PFSK-1 (cell line): ENCODE measurements around the gene NUCB1.

Source experiments
- POLR2AphosphoS5 ChIP-seq: IDR thresholded peaks from 2 replicates; pipeline ENCODE4 v1.6.1; 2012; ENCODE audit warnings: low read depth, mild to moderate bottlenecking, control low read depth, low read length, moderate library complexity
- REST ChIP-seq, 2 experiments: IDR thresholded peaks; 2 replicates each; pipeline versions ENCODE4 v1.6.1 to v1.8.0; 2011 to 2012; ENCODE audit warnings: low read depth in 2 of 2, low read length in 2 of 2, control low read depth in 1 of 2, inconsistent platforms in 1 of 2, mild to moderate bottlenecking in 1 of 2, moderate library complexity in 1 of 2; ENCODE audit not compliant: insufficient read depth in 1 of 2
- SIN3A ChIP-seq: IDR thresholded peaks from 2 replicates; pipeline ENCODE4 v1.6.1; 2012; ENCODE audit warnings: mild to moderate bottlenecking, low read length, moderate library complexity, borderline replicate concordance; ENCODE audit not compliant: insufficient read depth
- TAF1 ChIP-seq: IDR thresholded peaks from 2 replicates; pipeline ENCODE4 v1.6.1; 2012; ENCODE audit warnings: low read length, control low read depth, borderline replicate concordance; ENCODE audit not compliant: insufficient read depth

- TF ChIP-seq SIN3A (no peak), REST (IDR thresholded peaks at IDR 0.05; ENCODE audit: insufficient read depth in 1 of 2, low read depth in 2 of 2, low read length in 2 of 2) (no peak), POLR2AphosphoS5 (no peak), TAF1 (no peak)
Observed at GRCh38 chr19:48969276-48970138, 69.4 kb downstream of the NUCB1 start.
